DND-41 (cell line): ENCODE measurements around the gene C6orf47.

Experiments
- ATAC-seq: fragments of 200-7000 bp; cut with Tn5 transposase; 3 replicates; pipeline ENCODE4 v1.9.1; 2021; ENCODE audit warnings: low read depth; ENCODE audit not compliant: insufficient read depth
- DNase-seq: peaks from one replicate; pipeline ENCODE4 v3.0.0-alpha.2; 2020
- H2AFZ ChIP-seq: 2 replicates; pipeline ENCODE4 v1.6.0; 2012; ENCODE audit warnings: low read depth, low read length
- H3K27ac ChIP-seq: 2 replicates; pipeline ENCODE4 v1.5.1; 2012; ENCODE audit warnings: low read length, inconsistent platforms
- H3K27me3 ChIP-seq: fragments of 200-600 bp; sonication (generic); 2 replicates; pipeline ENCODE4 v1.6.0; 2012; ENCODE audit warnings: low read length, mild to moderate bottlenecking, inconsistent platforms; ENCODE audit not compliant: insufficient read depth, poor library complexity
- H3K36me3 ChIP-seq: 2 replicates; pipeline ENCODE4 v1.5.1; 2012; ENCODE audit warnings: low read length, inconsistent platforms; ENCODE audit not compliant: insufficient read depth
- H3K4me1 ChIP-seq: 2 replicates; pipeline ENCODE4 v1.5.1; 2012; ENCODE audit warnings: mild to moderate bottlenecking, low read length; ENCODE audit not compliant: insufficient read depth
- H3K4me2 ChIP-seq: 2 replicates; pipeline ENCODE4 v1.6.0; 2012; ENCODE audit warnings: mild to moderate bottlenecking, moderate library complexity, low read length, inconsistent platforms; ENCODE audit not compliant: insufficient read depth
- H3K4me3 ChIP-seq, 2 experiments: fragments of 200-600 bp in 1 of 2; shearing (Covaris generic) in 1 of 2; 2 replicates each; pipeline ENCODE4 v1.5.1; 2012 to 2016; ENCODE audit warnings: inconsistent platforms in 2 of 2, low read length in 2 of 2, mild to moderate bottlenecking in 2 of 2, low read depth in 1 of 2, moderate library complexity in 1 of 2
- H3K79me2 ChIP-seq: 2 replicates; pipeline ENCODE4 v1.6.0; 2012; ENCODE audit warnings: low read length, inconsistent platforms; ENCODE audit not compliant: insufficient read depth
- H3K9ac ChIP-seq: 2 replicates; pipeline ENCODE4 v1.6.0; 2012; ENCODE audit warnings: low read depth, mild to moderate bottlenecking, inconsistent platforms, low read length, moderate library complexity
- H3K9me3 ChIP-seq: 2 replicates; pipeline ENCODE4 v1.5.1; 2012; ENCODE audit warnings: low read length, moderate library complexity, mild to moderate bottlenecking, inconsistent platforms; ENCODE audit not compliant: insufficient read depth, severe bottlenecking
- H4K20me1 ChIP-seq: 2 replicates; pipeline ENCODE4 v1.6.0; 2012; ENCODE audit warnings: low read length; ENCODE audit not compliant: insufficient read depth
- EZH2 ChIP-seq: IDR thresholded peaks from 3 replicates; pipeline ENCODE4 v1.6.1; 2012; ENCODE audit warnings: borderline replicate concordance, low read depth, mild to moderate bottlenecking, moderate library complexity, low read length, inconsistent platforms; ENCODE audit not compliant: severe bottlenecking
- TF ChIP-seq, protein P1 (sequence below): IDR thresholded peaks from 2 replicates; pipeline ENCODE4 v1.5.1; 2012; ENCODE audit warnings: borderline replicate concordance, low read length, moderate library complexity, mild to moderate bottlenecking; ENCODE audit not compliant: poor library complexity, severe bottlenecking; ENCODE audit errors: extremely low read depth

The C6orf47 gene

DNA sequence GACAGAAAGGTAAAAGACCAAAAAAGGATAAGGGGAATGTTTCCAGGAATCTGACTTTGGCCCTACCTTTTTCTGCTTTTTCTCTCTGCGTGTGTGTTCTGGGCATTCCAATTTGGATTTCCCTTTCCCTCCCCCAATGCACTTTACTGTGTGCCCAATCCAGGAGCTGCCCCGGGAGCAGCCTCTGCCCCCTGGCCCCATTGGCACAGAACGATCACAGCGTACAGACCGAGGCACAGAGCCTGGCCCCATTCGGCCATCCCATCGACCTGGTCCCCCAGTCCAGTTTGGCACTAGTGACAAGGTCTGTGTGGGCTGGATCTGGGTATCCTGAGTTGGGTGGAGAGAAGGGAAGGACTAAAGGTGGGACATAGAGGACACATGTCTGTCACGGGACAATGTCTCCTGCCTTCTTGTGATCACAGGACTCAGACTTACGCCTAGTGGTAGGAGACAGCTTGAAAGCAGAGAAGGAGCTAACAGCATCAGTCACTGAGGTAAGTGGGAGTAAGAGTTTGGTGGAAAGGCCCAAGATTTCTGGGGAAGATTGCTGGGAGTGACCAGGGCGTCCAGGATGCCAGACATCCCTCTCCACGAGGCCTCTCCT is 25.5 kb downstream of the C6orf47 start:
- H3K4me2 ChIP-seq, result no peak overlapping the region
- no peak overlapping the region for H3K27ac ChIP-seq
- H3K9ac ChIP-seq, result no peak overlapping the region
- H3K4me1 ChIP-seq, result no peaks in the 10 kb centered on the region
- no peaks in the 10 kb centered on the region for H3K27me3 ChIP-seq
- peaks cover 67% of the 10 kb centered on the region for H4K20me1 ChIP-seq
- H3K36me3 ChIP-seq, result peaks cover 95% of the 10 kb centered on the region
- no peak overlapping the region for H3K4me3 ChIP-seq
- DNase-seq (no peak), ATAC-seq (no peak)
- no peaks in the 10 kb centered on the region for H3K9me3 ChIP-seq
- peaks cover 11% of the 10 kb centered on the region for H3K79me2 ChIP-seq
- TF ChIP-seq, protein P1, sequence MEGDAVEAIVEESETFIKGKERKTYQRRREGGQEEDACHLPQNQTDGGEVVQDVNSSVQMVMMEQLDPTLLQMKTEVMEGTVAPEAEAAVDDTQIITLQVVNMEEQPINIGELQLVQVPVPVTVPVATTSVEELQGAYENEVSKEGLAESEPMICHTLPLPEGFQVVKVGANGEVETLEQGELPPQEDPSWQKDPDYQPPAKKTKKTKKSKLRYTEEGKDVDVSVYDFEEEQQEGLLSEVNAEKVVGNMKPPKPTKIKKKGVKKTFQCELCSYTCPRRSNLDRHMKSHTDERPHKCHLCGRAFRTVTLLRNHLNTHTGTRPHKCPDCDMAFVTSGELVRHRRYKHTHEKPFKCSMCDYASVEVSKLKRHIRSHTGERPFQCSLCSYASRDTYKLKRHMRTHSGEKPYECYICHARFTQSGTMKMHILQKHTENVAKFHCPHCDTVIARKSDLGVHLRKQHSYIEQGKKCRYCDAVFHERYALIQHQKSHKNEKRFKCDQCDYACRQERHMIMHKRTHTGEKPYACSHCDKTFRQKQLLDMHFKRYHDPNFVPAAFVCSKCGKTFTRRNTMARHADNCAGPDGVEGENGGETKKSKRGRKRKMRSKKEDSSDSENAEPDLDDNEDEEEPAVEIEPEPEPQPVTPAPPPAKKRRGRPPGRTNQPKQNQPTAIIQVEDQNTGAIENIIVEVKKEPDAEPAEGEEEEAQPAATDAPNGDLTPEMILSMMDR, result no peak
- TF ChIP-seq EZH2, result no peak
- no peak overlapping the region for H2AFZ ChIP-seq

DNA sequence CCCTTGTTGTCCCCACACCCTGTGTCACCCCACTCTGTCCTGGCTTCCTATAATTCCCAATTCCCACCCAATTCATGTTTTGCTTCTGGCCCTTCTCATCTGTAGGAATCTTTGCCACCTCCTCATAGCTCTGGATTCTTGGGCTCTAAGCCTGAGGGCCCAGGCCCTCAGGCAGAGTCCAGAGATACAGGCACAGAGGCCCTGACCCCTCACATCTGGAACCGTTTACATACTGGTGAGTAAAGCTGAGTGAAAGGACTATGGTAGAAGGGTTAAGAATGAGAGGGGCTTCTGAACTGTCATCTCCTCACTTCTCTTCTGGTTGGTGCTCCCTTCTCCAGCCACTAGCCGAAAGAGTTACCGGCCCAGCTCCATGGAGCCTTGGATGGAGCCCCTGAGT is 26.4 kb downstream of the C6orf47 start:
- Histone ChIP-seq H3K9ac (no peak overlapping the region), H4K20me1 (peaks cover 67% of the 10 kb centered on the region), H3K79me2 (peaks cover 18% of the 10 kb centered on the region), H2AFZ (no peak overlapping the region), H3K4me2 (no peak overlapping the region), H3K9me3 (no peaks in the 10 kb centered on the region), H3K36me3 (peaks cover 95% of the 10 kb centered on the region), H3K4me1 (no peaks in the 10 kb centered on the region), H3K27ac (0 out of 2 replicates have a peak overlapping the region, but pooled peaks have one; percentile 19), H3K27me3 (no peaks in the 10 kb centered on the region), H3K4me3 (no peak overlapping the region)
- no peak for ATAC-seq
- TF ChIP-seq, protein P1, result no peak
- no peak for DNase-seq

DNA sequence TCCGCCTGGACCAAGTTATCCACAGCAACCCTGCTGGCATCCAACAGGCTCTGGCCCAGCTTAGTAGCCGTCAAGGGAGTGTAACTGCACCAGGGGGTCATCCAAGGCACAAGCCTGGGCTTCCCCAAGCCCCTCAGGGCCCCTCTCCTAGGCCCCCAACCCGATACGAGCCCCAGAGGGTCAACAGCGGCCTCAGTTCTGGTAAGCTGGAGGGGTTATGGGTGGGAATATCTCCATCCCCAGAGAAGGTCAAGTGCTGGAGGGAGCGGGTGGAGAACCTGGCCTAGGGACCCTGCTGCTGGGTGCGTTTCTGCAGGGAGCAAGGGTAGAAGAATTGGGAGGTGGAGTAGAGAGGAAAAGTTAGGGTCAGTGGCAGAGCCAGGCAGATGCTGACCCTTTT is 27.1 kb downstream of the C6orf47 start:
- H3K9ac ChIP-seq, result no peak overlapping the region
- H3K27ac ChIP-seq, result no peak overlapping the region
- no peak overlapping the region for H3K4me3 ChIP-seq
- no peaks in the 10 kb centered on the region for H3K4me1 ChIP-seq
- peaks cover 67% of the 10 kb centered on the region for H4K20me1 ChIP-seq
- no peaks in the 10 kb centered on the region for H3K9me3 ChIP-seq
- peaks cover 97% of the 10 kb centered on the region for H3K36me3 ChIP-seq
- no peak overlapping the region for H3K4me2 ChIP-seq
- no peak for ATAC-seq
- no peak for DNase-seq
- H2AFZ ChIP-seq, result no peak overlapping the region
- H3K27me3 ChIP-seq, result no peaks in the 10 kb centered on the region
- H3K79me2 ChIP-seq, result peaks cover 23% of the 10 kb centered on the region
- TF ChIP-seq, protein P1, result no peak
- no peak for TF ChIP-seq EZH2
